AG10803 (cell line): ENCODE measurements around the gene RAB14.

Experiments
- DNase-seq: peaks from one replicate; pipeline ENCODE4 v3.0.0; 2010; ENCODE audit warnings: low read depth
- H3K4me3 ChIP-seq: 2 replicates; pipeline ENCODE4 v1.5.1; 2011; ENCODE audit warnings: mild to moderate bottlenecking, low read length, control low read depth
- TF ChIP-seq, protein P1 (sequence below): conservative IDR thresholded peaks from 2 replicates; pipeline ENCODE4 v1.5.1; 2011; ENCODE audit warnings: mild to moderate bottlenecking, low read length, control low read depth, inconsistent platforms

Gene RAB14

DNA sequence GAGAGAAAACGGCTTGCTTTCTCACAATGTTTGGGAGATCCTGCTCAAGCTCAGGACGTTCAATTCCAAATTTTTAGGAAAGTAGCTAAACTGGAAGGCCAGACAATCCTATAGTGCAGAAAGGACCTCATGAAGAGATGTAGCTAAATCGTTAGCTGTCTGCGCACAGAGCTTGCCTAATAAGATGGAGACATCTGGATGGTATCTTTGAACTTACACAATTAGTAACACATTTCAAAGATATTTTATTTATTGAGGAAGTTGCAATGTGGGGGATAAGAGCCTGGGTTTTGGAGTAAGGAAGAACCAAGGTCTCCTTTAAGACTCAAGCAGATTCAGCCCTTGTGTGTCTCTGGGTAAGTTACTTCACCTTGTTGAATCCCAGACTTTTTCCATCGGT lies 28.6 kb upstream of the RAB14 start:
- no peak overlapping the region for H3K4me3 ChIP-seq
- DNase-seq: peak; percentile 44
- TF ChIP-seq, protein P1, sequence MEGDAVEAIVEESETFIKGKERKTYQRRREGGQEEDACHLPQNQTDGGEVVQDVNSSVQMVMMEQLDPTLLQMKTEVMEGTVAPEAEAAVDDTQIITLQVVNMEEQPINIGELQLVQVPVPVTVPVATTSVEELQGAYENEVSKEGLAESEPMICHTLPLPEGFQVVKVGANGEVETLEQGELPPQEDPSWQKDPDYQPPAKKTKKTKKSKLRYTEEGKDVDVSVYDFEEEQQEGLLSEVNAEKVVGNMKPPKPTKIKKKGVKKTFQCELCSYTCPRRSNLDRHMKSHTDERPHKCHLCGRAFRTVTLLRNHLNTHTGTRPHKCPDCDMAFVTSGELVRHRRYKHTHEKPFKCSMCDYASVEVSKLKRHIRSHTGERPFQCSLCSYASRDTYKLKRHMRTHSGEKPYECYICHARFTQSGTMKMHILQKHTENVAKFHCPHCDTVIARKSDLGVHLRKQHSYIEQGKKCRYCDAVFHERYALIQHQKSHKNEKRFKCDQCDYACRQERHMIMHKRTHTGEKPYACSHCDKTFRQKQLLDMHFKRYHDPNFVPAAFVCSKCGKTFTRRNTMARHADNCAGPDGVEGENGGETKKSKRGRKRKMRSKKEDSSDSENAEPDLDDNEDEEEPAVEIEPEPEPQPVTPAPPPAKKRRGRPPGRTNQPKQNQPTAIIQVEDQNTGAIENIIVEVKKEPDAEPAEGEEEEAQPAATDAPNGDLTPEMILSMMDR: no peak

DNA sequence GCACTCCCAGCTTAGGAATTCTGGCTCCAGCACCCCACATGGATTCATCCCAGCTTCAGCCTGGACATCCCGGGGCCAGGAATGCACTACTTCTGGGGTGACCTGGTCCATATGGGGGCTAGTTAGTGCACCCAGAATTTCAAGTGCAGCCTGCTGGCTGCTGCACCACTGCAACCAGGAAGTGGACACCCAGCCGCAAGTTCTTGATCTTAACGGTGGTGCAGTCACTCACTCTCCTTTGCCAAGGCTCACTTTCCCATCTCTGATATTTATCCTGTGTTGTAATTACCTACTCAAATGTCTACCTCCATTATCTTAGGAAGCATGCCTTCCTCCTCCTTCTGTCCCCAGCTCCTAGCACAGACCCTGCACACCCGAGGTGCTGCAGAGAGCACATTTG lies 26.2 kb upstream of the RAB14 start:
- DNase-seq: no peak
- H3K4me3 ChIP-seq: no peak overlapping the region
- TF ChIP-seq, protein P1: no peak

DNA sequence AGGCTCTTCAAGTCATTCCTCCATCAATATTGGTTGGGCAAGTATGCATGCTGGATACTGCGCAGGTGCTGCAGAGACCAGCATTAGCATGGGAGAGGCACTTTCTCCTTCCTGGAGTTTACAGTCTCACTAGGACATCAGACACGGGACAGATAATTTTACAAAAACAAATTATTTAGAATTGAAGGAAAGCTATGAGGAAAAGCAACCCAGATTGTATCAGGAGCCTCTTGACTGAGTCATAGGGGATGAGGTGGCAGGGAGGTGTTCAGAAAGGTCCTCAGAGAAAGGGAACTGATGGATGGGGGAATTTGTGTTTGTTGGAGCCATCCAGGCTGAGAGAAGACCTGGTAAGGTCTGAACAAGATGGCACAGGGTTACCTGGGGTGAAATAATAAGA lies 24.5 kb upstream of the RAB14 start:
- no peak for DNase-seq
- TF ChIP-seq, protein P1: no peak

DNA sequence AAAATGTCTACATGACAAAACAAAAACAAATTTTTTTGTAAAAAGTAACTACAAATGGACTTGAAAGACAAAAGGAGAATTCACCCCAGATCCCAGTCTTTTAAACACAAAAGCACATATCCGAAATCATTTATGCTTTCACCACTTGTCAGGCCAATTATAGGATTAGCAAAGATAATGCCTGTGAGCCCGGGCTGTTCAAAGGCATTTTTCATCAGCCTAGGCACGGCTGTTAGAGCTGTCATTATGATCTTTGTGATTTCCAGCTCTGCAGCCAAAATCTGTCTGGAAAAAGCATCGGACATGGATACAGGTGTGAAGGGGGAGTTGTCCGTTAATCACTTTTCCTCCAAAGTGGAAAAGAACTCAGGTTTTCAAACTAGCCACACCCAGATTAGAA lies 23.6 kb upstream of the RAB14 start:
- DNase-seq: no peak
- H3K4me3 ChIP-seq: no peak overlapping the region
- TF ChIP-seq, protein P1: no peak

More for the DNA sequence above, 24.5 kb upstream of the RAB14 start:
- no peak overlapping the region for H3K4me3 ChIP-seq

DNA sequence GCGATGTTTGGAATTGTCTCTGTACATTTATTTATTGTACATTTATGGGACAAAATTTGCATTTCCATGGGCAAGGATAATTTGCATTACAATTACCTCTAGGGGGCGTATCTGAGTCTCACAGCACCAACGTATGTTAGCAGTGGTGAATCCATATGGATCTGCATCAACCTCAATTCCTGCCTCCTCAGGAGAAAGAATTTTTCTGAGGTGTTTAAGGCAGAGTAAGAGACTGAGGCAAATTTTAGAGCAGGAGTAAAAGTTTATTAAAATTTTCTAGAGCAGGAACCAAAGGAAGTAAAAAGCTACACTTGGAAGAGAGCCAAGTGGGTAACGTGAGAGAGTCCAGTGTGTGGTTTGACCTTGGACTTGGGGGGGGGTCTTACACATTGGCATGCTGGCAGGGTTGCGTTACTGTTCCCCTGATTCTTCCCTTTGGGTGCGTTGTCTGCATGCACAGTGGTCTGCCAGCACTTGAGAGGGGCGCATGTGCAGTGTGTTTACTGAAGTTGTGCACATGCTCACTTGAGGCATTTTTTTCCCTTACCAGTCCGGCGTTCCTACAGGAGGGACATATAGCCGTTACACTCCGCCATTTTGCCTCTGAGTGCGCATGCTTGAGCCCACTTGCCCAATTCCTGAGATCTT lies 21.0 kb upstream of the RAB14 start:
- TF ChIP-seq, protein P1: peak; percentile 87
- no peak overlapping the region for H3K4me3 ChIP-seq
- peak; percentile 59 for DNase-seq

DNA sequence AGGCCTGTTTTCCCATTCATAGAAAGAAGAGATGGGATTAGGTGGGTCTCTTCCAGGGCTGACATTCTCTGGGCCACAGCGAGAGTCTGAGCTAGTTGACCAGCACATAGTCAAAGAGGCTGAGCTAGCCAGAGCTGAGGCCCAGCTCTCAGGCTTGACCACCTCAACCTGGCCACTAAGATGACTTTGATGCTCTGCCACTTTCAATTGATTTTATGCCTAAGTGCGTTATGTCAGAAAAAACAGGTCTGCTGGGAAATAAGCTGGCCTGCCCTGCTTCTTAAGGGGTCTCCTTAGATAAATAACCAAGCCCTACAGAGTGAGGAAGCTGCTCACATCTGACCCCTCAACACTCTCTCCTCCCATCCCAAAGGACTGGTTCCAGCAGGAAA lies 20.0 kb upstream of the RAB14 start:
- TF ChIP-seq, protein P1: no peak
- H3K4me3 ChIP-seq: no peak overlapping the region
- no peak for DNase-seq

DNA sequence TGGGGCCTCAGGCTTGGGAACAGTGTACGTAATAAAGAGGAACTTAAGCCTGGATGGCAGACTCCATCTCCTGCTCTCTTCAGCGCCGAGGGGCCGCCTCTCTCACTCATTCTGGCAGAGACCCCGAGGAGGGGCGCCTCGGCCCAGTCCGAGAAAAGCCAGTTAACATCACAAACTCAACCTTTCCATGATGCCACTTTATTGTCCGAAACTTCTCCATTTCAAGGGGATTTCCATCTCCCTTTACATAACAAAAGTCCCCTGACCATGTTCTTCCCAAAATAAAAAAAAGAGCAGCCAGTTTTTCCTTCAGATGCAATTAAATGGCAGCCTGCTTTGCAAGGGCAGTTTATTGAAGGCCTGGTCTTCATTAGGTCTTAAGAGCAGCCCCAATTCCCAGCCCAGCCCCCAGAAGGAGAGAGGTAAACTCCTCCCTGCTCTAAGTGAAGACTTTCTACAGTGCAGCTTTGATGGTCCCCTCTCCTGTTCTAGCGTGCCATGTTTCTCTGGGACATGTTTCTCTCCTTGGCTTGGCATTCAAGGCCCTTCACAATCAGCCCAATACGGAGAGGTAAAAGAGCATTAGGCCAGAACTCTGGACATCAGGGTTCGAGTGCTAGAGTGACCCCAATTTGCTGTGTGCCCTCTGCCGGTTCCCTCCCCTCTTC lies 19.5 kb upstream of the RAB14 start:
- DNase-seq: no peak
- TF ChIP-seq, protein P1: no peak
- H3K4me3 ChIP-seq: no peak overlapping the region
